Activated CD4-positive, alpha-beta T cell treated with anti-CD3 and anti-CD28 coated beads, Interleukin-2, amount 50 U/mL, for 1 hour (primary cell): ENCODE data around the gene MED13L.

Experiments
- DNase-seq: peaks from one replicate; pipeline ENCODE4 v3.0.0-alpha.2; 2020

MED13L gene

GRCh38 chr12:116071555-116072230 is 205.8 kb downstream of the MED13L start:
- no peak for DNase-seq

DNA sequence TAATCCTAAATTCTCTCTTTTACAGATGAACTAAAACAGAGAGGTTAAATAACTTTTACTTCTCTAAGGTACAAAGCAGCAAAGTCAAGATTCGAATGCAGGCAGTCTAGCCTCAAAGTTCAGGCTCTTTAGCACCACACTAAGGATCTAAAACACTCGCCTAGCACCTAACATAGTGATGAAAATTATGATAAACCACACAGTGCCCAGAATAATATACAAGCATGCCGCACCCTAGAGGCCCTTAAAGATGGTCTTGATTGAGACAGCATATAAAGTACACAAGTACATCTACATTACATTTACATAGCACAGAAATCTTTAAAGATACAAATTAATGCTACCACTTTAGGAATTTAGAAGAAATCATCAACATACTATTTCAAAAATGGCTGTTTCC is 207.0 kb downstream of the MED13L start:
- DNase-seq: no peak

- no peak for DNase-seq
Measured at GRCh38 chr12:116069943-116070342, 207.6 kb downstream of the MED13L start.

DNA sequence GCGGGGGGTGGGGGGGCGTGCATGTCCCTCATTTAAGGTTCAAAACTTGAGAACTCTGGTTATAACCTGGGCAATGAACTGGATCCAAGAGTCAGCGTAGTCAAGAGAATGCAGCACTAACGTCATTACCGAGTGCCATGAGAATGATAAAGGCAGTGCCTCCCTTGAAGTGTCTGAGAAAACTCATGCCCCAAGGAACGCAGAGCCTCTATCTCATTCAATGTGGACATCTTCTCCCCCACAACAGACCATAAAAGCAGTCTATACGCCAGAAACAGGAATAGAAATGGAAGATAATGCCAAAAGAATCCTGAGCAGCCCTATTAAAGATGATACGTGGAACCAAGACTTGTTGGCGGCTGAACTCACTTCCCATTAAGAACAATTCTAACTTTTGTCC is 208.6 kb downstream of the MED13L start:
- DNase-seq: no peak

- no peak for DNase-seq
Measured at GRCh38 chr12:116068371-116068770, 209.1 kb downstream of the MED13L start.

GRCh38 chr12:116067892-116068291 is 209.6 kb downstream of the MED13L start:
- DNase-seq: no peak

DNA sequence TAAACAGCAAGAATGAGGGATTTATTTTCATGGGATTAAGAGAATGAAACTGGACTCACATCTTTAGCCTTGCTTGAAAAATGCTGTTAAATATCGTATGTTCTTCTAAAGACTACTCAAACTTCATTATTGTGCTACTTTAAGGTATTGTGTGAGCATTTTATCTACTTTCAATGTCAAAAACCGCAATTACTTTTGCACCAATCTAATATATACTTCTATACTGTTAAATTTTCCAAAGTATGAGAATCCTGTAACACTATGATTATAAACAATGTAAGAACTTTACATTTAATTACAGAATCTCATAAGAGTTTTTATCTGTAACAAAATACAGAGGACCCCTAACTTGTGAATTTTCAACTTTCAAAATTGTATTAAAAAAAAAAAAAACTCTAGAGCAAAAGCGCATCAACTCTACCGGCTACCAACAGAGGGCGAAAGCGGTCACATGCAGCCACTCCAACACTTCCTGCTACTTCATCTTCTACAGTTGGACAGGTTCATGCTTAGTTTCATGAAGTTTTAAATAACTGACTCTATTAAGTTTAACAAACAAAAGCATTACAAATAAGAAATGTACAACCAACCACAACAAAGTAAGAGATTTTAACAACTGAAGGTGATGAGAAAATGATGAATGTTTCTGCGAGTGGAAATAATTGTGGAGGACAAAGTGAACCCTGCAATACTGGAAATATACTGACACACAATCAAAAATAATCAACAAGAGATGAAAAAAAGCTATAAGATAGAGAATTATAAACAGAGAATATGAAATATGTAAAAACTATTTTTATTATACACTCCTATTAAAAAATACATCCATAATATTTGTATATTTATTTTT is 210.9 kb downstream of the MED13L start:
- DNase-seq: peak; percentile 52

DNA sequence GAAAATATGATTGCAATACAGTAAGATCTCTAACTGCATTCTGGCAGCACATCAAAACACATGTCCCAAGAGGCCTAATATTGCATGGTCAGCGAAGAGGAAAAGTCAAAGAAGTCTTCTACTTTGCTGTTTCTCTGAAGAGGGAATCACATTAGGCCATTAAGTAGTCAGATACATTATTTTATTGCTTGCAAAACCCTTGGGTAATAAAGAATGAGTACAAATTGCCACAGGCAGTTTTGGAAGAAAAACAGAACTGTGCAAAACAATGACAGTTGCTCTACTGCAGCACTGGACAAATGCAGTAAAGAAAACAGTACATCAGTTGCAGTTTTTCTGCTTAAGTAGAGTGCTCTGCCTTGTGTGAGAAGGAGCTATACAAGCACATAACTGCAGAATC is 211.9 kb downstream of the MED13L start:
- no peak for DNase-seq

DNA sequence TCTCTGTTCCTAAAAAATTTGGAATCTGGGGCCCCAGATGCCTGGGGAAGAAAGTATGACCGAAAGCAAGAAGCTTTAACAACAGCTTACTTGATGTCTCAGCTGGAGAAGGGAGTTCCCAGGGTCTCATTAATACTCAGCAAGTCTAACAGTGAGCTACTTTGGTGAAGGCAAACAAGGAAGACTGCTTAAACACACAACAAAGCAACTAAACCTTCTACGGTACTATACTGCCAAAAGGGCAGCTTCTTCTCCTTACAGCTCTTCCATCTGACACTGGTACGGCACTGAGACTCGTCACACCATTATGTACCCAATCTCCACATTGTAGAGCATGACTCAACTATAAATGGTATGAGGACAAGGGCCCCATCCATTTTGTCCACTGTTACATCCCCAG is 213.0 kb downstream of the MED13L start:
- no peak for DNase-seq

DNA sequence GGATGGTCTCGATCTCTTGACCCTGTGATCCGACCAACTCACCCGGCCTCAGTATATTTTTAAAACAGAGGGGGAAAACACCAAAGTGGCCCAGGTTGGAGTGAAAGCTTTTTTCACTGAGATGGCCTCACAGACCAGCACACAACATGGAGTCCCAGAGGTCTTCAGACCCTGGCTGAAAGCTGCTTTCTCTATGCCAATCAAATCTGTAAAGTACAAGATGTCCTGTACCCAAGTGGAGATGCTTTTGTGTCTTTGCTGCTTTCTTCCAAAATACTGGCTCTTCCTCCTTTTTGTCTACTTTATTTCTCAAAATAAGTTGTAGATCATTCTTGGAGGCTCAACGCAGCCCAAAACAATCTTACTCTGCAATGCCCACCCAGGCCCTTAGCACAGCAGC is 214.8 kb downstream of the MED13L start:
- DNase-seq: no peak

- no peak for DNase-seq
Measured at GRCh38 chr12:116060764-116061163, 216.7 kb downstream of the MED13L start.

DNA sequence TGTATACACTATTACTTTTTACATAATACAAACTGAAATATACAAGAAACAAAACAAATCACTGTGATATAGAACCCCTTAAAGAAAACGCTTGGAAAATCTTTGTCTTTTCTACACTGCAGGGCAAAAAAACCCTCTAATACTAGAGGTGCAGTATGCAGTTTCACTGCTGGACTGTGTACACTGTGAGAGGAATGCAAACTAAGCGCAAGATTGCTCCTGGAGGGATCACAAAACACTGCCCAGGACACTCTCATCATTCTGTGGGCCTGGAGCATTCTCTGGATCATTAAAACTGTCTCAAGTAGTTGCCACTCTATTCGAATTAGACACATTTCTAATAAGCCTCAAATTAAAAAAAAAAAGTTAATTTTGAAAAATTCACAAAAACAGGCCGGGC is 217.6 kb downstream of the MED13L start:
- no peak for DNase-seq

GRCh38 chr12:116058574-116058973 is 218.9 kb downstream of the MED13L start:
- DNase-seq: no peak

DNA sequence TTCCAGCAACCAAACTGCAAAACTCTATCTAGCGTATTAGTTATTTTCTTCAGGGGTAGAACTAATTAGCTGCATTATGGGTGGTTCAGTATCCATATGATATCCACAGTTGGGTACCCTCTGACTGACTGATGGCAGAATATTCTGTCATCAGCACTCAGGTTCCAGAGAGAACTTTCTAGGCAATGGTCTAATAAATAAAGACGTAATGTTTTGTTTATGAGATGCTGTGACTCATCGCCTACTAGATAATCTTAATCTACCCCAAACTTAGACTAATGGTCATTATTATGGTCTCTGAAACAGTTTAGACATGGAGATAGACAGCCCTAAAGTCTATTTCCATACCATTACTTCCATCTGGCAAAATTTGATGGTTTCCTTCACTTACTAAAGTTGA is 220.1 kb downstream of the MED13L start:
- no peak for DNase-seq

DNA sequence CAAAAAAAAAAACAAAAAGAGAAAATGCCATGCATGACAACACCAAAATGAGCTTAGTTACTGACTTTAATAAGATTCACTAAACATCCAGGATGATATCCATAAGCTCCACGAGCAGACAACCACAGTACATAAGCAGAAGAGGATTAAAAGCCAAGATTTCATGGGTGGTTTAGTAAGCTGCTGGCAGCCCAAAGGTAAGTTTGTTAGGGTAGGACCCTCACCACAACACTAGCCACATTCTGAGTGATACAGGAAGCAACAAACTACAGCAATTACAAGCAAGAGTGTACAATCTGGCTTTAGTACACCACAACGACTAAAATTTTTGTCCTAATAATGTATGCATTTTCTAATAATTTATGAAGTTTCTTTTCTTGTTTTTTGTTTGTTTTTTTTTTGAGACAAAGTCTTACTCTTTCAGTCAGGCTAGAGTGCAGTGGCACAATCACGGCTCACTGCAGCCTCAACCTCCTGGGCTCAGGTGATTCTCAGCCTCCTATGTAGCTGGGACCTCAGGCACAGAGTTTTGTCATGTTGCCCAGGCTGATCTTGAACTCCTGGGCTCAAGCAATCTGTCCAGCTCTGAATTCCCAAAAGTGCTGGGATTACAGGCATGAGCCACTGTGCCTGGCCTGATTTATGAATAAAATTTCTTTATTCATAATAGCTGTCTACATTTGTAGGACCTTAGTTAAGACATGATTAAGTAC is 221.4 kb downstream of the MED13L start:
- DNase-seq: no peak

DNA sequence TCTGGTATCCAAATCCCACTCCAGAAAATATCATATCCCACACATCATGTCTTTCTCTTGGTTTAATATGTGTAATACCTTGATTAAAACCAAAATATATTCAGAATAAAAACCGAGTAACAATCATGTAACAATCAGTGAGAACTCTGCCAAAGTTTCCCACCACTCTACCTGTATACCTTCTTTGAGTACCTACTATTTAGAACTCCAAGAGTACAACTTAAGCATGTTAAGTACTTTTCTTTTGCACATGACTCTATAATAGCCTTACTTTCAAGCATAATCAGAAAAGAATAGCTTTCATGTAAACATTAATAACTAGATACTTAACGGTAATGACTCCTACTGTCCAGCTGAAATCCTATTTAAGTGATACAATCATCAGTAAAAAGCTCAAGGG is 223.2 kb downstream of the MED13L start:
- no peak for DNase-seq

DNA sequence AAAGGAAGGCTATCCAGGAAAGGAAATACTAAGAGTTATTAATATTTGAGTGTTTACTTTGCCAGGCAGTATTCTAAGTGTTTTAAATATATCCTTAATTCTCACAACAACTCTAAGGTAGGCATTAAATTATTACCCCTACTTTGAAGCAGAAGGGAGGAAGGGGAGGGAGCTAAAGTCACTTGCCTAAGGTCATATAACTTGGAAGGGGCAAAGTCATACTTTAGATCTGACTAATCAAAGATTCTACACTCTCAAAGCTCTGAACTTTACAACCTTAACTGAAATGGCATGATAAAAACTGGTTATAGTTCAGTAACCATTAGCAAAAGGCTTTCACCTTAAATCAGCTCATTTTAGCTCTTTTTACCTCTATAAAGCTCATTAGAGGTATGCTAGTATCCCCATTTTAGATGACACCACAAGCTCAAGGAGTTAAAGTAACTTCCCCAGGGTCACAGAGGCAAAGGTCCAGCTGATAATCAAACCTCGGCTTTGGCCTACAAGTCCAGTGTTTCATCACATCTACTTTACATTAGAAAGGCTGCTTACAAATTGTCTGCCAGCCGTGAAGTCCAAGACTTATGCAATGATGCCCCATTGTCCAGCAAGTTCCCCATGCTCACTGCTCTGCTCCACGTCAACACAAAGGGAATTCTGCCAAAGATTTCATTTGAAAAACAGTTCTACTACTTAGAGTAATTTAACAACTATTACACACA is 223.9 kb downstream of the MED13L start:
- DNase-seq: no peak

GRCh38 chr12:116050275-116050674 is 227.2 kb downstream of the MED13L start:
- DNase-seq: no peak

GRCh38 chr12:116048879-116049278 is 228.6 kb downstream of the MED13L start:
- DNase-seq: no peak

DNA sequence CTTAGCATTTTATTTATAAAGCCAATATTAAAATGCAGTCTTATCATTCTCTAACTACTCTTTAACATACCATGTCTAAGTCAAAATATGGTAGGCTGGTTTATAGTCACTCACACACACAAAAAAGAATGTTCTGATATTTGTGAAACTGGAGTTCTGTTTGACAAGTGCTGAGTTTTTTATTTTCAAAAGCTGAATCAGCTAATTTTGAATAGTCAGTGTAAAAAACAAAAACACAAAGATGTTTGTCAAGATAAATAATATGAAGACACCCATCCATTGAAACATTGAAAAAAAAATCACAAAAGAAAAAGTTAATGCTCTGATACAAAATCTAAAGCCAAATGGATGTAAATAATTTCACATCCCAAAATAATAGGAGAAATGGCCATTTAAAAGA is 231.5 kb downstream of the MED13L start:
- DNase-seq: no peak

- no peak for DNase-seq
Measured at GRCh38 chr12:116045150-116045549, 232.3 kb downstream of the MED13L start.

GRCh38 chr12:116043659-116044535 is 233.6 kb downstream of the MED13L start:
- DNase-seq: no peak
